ENCODE results near the gene CACNG3.

GRCh38 chr16:24298548-24299167, 42.5 kb downstream of the CACNG3 start:
- TF ChIP-seq POLR2AphosphoS5 (IDR thresholded peaks at IDR 0.05; ENCODE audit: low read depth, low read length): no peak
- no peak for TF ChIP-seq REST (IDR thresholded peaks at IDR 0.05; ENCODE audit: insufficient read depth in 1 of 2, low read depth in 2 of 2, low read length in 2 of 2)
- no peak for TF ChIP-seq SIN3A (IDR thresholded peaks at IDR 0.05; ENCODE audit: borderline replicate concordance, insufficient read depth, low read length)
- TF ChIP-seq TAF1 (IDR thresholded peaks at IDR 0.05; ENCODE audit: borderline replicate concordance, insufficient read depth, low read length): no peak
- TF ChIP-seq FOXP2 (optimal IDR thresholded peaks at IDR 0.05; ENCODE audit: borderline replicate concordance, extremely low read depth, extremely low read length, insufficient read depth): no peak
